RWPE2 (cell line): ENCODE results near the gene RC3H1.
"Not testable (repeated sequence)": the region's sequence is repeated elsewhere in the genome, so short reads cannot be mapped to it uniquely, and the experiment has no call there.

ENCODE experiments used
- ATAC-seq: fragments of 200-7000 bp; cut with Tn5 transposase; 3 replicates; pipeline ENCODE4 v1.9.1; 2021; ENCODE audit warnings: low read depth
- DNase-seq: peaks from one replicate; pipeline ENCODE4 v3.0.0-alpha.2; 2020; ENCODE audit warnings: low spot score
- H3K27ac ChIP-seq: fragments of 450-650 bp; 2 replicates; pipeline ENCODE4 v1.5.1; 2017; ENCODE audit warnings: mild to moderate bottlenecking; ENCODE audit not compliant: poor library complexity, severe bottlenecking
- H3K27me3 ChIP-seq: fragments of 250-450 bp; sonication (Bioruptor Pico); 2 replicates; pipeline ENCODE4 v1.5.1; 2021; ENCODE audit warnings: mild to moderate bottlenecking, moderate library complexity; ENCODE audit not compliant: insufficient read depth, poor library complexity, severe bottlenecking
- H3K36me3 ChIP-seq: fragments of 250-450 bp; sonication (Bioruptor Pico); 2 replicates; pipeline ENCODE4 v1.5.1; 2020; ENCODE audit warnings: low read depth, mild to moderate bottlenecking, moderate library complexity
- H3K4me1 ChIP-seq: fragments of 250-450 bp; sonication (Bioruptor Pico); 2 replicates; pipeline ENCODE4 v1.5.1; 2021; ENCODE audit warnings: mild to moderate bottlenecking, moderate library complexity; ENCODE audit not compliant: insufficient read depth, poor library complexity, severe bottlenecking
- H3K4me3 ChIP-seq: fragments of 250-450 bp; sonication (Bioruptor Pico); 2 replicates; pipeline ENCODE4 v1.5.1; 2021; ENCODE audit warnings: mild to moderate bottlenecking, moderate library complexity; ENCODE audit not compliant: severe bottlenecking
- H3K9me3 ChIP-seq: fragments of 250-450 bp; sonication (Bioruptor Pico); 2 replicates; pipeline ENCODE4 v1.5.1; 2021; ENCODE audit warnings: mild to moderate bottlenecking, moderate library complexity; ENCODE audit not compliant: severe bottlenecking
- CTCF ChIP-seq: fragments of 450-650 bp; IDR thresholded peaks from one replicate; pipeline ENCODE4 v1.5.1; 2017; ENCODE audit warnings: mild to moderate bottlenecking, moderate library complexity; ENCODE audit not compliant: poor library complexity, severe bottlenecking

RC3H1 gene

DNA sequence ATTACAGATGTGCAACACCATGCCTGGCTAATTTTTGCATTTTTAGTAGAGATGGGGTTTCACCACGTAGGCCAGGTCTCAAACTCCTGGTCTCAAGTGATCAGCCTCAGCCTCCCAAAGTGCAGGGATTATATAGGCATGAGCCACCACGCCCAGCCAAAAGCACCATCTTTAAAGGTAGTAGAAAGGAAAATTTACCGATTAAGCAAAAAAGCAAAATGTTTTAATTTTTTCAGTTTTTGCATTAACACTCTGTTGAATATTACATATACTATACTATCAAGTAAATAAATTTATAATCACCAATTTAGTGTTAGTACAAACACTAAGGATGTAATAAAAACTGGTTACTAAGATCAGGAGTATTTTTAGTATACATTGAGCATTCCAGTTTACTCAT is 20.6 kb downstream of the RC3H1 start:
- Histone ChIP-seq H3K27me3 (no peaks in the 10 kb centered on the region), H3K9me3 (no peaks in the 10 kb centered on the region), H3K27ac (no peak overlapping the region), H3K4me3 (no peak overlapping the region), H3K36me3 (peaks cover 6% of the 10 kb centered on the region), H3K4me1 (no peaks in the 10 kb centered on the region)
- TF ChIP-seq CTCF: no peak
- ATAC-seq (no peak), DNase-seq (no peak)

GRCh38 chr1:174000371-174000770 is 21.8 kb downstream of the RC3H1 start:
- H3K9me3 ChIP-seq: no peaks in the 10 kb centered on the region
- no peaks in the 10 kb centered on the region for H3K4me1 ChIP-seq
- H3K4me3 ChIP-seq: no peak overlapping the region
- H3K36me3 ChIP-seq: peaks cover 12% of the 10 kb centered on the region
- H3K27me3 ChIP-seq: no peaks in the 10 kb centered on the region
- H3K27ac ChIP-seq: no peak overlapping the region
- ATAC-seq (no peak), DNase-seq (no peak)
- TF ChIP-seq CTCF: no peak

DNA sequence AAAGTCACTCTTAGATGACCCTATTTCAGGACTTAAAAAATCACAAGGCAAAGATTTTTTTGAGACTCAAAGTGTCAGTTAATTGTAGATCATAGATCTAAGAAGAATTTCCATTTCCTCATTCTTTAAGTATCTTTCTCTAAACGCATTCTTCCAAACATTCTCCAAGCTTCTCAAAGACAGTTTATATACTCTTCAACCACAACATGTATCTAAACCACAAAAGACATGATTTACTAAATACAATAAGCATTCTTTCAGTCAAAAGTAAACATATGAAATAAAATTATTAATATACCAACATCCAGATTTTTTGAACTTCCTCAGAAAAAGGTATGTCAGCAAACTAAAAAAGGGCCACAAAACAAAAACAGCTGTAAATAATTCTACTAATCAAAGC is 24.4 kb downstream of the RC3H1 start:
- ATAC-seq (no peak), DNase-seq (no peak)
- Histone ChIP-seq H3K4me3 (no peak overlapping the region), H3K36me3 (peaks cover 12% of the 10 kb centered on the region), H3K27ac (no peak overlapping the region), H3K9me3 (no peaks in the 10 kb centered on the region), H3K4me1 (no peaks in the 10 kb centered on the region), H3K27me3 (no peaks in the 10 kb centered on the region)
- no peak for TF ChIP-seq CTCF

GRCh38 chr1:173996995-173997394 is 25.2 kb downstream of the RC3H1 start:
- no peak for TF ChIP-seq CTCF

DNA sequence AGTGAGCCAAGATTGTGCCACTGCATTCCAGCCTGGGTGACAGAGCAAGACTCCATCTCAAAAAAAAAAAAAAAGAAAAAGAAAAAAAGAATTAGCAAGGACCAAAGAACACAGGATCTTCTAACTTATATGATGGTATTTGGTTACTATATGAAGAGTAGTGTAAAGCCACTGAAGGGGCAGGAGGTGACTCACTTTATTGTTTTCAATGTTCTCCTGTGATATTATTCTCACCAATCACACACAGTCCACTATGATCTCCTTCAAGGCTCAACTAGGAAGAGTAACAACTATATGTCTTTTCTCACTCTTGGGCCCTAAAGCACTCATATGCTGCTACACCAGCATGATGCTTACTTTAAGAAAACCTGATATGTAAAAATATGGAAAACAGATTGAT is 26.7 kb downstream of the RC3H1 start:
- no peak for TF ChIP-seq CTCF
- Histone ChIP-seq H3K27me3 (no peaks in the 10 kb centered on the region), H3K4me1 (no peaks in the 10 kb centered on the region), H3K4me3 (no peak overlapping the region), H3K36me3 (peaks cover 34% of the 10 kb centered on the region), H3K27ac (no peak overlapping the region), H3K9me3 (no peaks in the 10 kb centered on the region)
- no peak for ATAC-seq
- DNase-seq: no peak

More at GRCh38 chr1:173996995-173997394, 25.2 kb downstream of the RC3H1 start:
- H3K36me3 ChIP-seq: peaks cover 19% of the 10 kb centered on the region
- no peak overlapping the region for H3K4me3 ChIP-seq
- no peaks in the 10 kb centered on the region for H3K27me3 ChIP-seq
- no peaks in the 10 kb centered on the region for H3K9me3 ChIP-seq
- H3K27ac ChIP-seq: no peak overlapping the region
- ATAC-seq: no peak
- no peaks in the 10 kb centered on the region for H3K4me1 ChIP-seq
- DNase-seq: no peak

DNA sequence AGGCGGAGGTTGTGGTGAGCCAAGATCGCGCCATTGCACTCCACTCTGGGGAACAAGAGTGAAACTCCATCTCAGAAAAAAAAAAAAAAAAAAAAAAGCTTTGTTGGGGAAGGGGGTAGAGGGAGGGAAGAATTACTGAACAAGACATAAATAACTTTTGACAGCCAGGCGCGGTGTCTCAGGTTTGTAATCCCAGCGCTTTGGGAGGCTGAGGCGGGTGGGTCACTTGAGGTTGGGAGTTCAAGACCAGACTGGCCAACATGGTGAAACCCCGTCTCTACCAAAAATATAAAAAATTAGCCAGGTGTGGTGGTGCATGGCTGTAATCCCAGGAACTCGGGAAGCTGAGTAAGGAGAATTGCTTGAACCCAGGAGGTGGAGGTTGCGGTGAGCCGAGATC is 28.2 kb downstream of the RC3H1 start:
- H3K27me3 ChIP-seq, H3K27ac ChIP-seq, H3K9me3 ChIP-seq, H3K4me1 ChIP-seq, H3K4me3 ChIP-seq, DNase-seq, ATAC-seq: not testable (repeated sequence)
- H3K36me3 ChIP-seq: peaks cover 33% of the 10 kb centered on the region
